Uterus (tissue), 4 donors: ENCODE data around the gene CARD9. TPM values are rescaled to one million over a fixed set of nuclear protein-coding genes. Genes with fewer than 3 reads are reported as not detected.

Experiments used
- DNase-seq, 2 donors: peaks; one replicate each; pipeline ENCODE4 v3.0.0-alpha.2; 2019 to 2020
- H3K27ac ChIP-seq, 2 donors: fragments of 200-600 bp; sonication (generic); 1 replicate in 1 of 2; 2 replicates in 1 of 2; pipeline ENCODE4 v1.5.1; 2016 to 2018
- H3K27me3 ChIP-seq, 2 donors: fragments of 200-600 bp; sonication (generic); one replicate each; pipeline ENCODE4 v1.5.1; 2018 to 2019; ENCODE audit warnings: control low read depth in 1 of 2
- H3K36me3 ChIP-seq, 2 donors: fragments of 200-600 bp; sonication (generic); one replicate each; pipeline ENCODE4 v1.5.1; 2019; ENCODE audit warnings: control low read depth in 1 of 2
- H3K4me1 ChIP-seq, 2 donors: fragments of 200-600 bp; sonication (generic); one replicate each; pipeline ENCODE4 v1.5.1; 2018 to 2019; ENCODE audit warnings: control low read depth in 1 of 2
- H3K4me3 ChIP-seq, 2 donors: fragments of 200-600 bp; sonication (generic); 1 replicate in 1 of 2; 2 replicates in 1 of 2; pipeline ENCODE4 v1.5.1; 2018 to 2019; ENCODE audit warnings: mild to moderate bottlenecking in 1 of 2
- H3K9me3 ChIP-seq, 2 donors: fragments of 200-600 bp; sonication (generic); one replicate each; pipeline ENCODE4 v1.5.1; 2019; ENCODE audit warnings: control low read depth in 1 of 2
- POLR2A ChIP-seq, 2 donors: fragments of 450-650 bp; IDR thresholded peaks; one replicate each; pipeline ENCODE4 v1.6.1; 2016; ENCODE audit warnings: antibody characterized with exemption in 2 of 2, mild to moderate bottlenecking in 1 of 2, moderate library complexity in 1 of 2
- intact Hi-C: fragments of 100-400 bp; cut with DNase I; formaldehyde crosslinking; loops from one replicate; pipeline ENCODE4 v1.15.1; 2023; ENCODE audit warnings: low total_unique reads
- total RNA-seq, 4 donors: library from RNA; depleted of rRNA in 3 of 4; stranded (reverse); fragments of >200 nt in 3 of 4; gene quantifications; one replicate each; pipeline versions ENCODE4 v1.1.0 to v1.2.4, GENCODE V29; 2014 to 2023
- TF ChIP-seq, protein P1 (sequence below), 4 experiments: fragments of 200-600 bp in 2 of 4; fragments of 450-650 bp in 2 of 4; sonication (generic) in 2 of 4; IDR thresholded peaks; one replicate each; pipeline ENCODE4 v1.5.1; 2016 to 2019; ENCODE audit warnings: antibody characterized with exemption in 4 of 4, mild to moderate bottlenecking in 2 of 4, moderate library complexity in 1 of 4
- donor health status: DM: yes; HTN: yes; CAD: no.

CARD9 gene
- total RNA-seq, 4 donors from 2014 or later, result under 0.01 to 10.6 (median 2.5) TPM

DNA sequence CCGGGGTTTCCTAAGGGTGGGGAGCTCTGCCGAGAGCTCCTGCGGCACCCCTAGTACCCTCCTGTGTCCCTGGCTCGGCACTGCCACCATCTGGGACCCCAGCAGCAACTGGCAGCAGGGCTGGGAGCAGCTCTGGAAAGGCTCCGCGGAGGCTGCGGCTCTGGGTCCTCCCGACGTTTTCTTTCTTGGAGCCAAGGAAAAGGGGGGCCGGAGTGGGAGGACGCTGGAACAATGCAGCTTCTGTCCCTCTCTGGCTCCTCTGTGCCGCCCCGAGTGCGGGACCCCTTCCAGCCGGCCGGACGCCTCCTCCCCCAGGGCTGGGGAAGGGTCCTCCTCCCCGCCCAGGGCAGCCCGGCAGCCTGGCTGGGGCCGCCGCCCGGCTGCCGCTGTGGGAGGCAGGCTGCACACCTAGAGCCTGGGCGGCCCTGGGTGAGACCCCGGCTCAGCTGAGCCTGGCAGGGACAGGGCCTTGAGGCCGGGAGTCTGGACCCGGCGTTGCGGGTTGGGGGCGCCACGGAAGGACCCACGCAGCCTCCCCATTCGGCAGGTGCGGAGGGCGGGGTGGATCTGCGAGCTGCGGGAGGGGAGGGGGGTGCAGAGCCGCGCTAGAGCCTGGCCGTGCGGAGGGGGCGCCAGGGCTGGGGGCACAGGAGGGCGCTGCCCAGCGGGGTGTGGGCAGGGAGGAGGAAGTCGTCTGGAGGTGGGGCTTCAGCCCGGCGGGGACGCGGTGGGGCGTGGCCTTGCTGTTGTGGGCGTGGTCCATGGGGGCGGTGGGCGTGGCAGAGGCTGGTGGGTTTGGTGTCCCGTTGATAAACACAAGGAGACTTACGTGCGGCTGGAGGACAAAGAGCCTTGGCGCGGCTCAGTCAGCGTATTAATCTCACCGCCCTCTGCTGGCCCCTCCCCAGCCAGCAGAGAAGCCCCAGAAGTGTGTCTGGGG, 31.0 kb downstream of the CARD9 start:
- peak in 1 of 2 donors; percentile 24 for TF ChIP-seq POLR2A (IDR thresholded peaks at IDR 0.05)
- TF ChIP-seq, protein P1, sequence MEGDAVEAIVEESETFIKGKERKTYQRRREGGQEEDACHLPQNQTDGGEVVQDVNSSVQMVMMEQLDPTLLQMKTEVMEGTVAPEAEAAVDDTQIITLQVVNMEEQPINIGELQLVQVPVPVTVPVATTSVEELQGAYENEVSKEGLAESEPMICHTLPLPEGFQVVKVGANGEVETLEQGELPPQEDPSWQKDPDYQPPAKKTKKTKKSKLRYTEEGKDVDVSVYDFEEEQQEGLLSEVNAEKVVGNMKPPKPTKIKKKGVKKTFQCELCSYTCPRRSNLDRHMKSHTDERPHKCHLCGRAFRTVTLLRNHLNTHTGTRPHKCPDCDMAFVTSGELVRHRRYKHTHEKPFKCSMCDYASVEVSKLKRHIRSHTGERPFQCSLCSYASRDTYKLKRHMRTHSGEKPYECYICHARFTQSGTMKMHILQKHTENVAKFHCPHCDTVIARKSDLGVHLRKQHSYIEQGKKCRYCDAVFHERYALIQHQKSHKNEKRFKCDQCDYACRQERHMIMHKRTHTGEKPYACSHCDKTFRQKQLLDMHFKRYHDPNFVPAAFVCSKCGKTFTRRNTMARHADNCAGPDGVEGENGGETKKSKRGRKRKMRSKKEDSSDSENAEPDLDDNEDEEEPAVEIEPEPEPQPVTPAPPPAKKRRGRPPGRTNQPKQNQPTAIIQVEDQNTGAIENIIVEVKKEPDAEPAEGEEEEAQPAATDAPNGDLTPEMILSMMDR (IDR thresholded peaks at IDR 0.05), result no peak
- Histone ChIP-seq H3K4me1 (no peaks in the 10 kb centered on the region), H3K4me3 (peak overlapping the region; percentile 24 to 36), H3K27me3 (no peaks in the 10 kb centered on the region), H3K36me3 (no peaks in the 10 kb centered on the region), H3K27ac (peak overlapping the region in 1 of 2 donors; percentile 69), H3K9me3 (no peaks in the 10 kb centered on the region)
- DNase-seq, result peak; percentile 82 to 83
- intact Hi-C loops, result no loop called here

GRCh38 chr9:136341769-136342168, 31.7 kb downstream of the CARD9 start:
- Histone ChIP-seq H3K9me3 (no peaks in the 10 kb centered on the region), H3K4me1 (no peaks in the 10 kb centered on the region), H3K27ac (no peak overlapping the region), H3K36me3 (no peaks in the 10 kb centered on the region), H3K4me3 (no peak overlapping the region), H3K27me3 (no peaks in the 10 kb centered on the region)
- DNase-seq, result no peak
- intact Hi-C loops, result no loop called here
- no peak for TF ChIP-seq POLR2A (IDR thresholded peaks at IDR 0.05)
- TF ChIP-seq, protein P1 (IDR thresholded peaks at IDR 0.05), result no peak

DNA sequence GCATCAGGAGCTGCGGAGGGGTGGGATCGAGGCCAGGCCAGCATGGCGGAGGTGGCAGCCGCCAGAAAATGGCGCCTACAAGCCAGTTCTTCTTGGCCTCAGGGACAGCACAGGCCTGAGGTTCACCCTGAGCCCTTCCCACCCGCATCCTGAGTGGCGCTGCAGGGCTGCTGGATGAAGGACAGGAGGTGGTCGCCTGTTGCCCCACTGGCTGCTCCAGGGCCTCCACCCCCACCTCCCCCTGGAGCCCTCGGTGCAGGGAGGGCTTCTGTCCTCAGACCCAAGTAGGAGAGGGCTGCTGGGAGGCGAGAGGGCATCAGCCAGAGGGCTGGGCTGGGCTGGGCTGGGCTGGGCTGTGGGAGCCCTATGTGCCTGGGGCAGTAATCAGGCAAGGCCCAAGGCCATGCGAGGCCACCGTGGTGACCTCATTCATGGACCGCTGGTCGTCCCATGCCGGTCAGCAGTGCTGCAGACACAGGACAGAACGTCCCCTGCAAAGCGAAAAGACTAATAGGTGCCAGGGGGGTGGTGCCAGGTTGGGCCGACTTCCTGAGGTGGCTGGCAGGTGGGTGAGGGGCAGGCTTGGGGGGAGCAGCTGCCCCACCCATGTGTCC, 32.3 kb downstream of the CARD9 start:
- no peak overlapping the region for H3K4me3 ChIP-seq
- H3K9me3 ChIP-seq, result no peaks in the 10 kb centered on the region
- no peaks in the 10 kb centered on the region for H3K4me1 ChIP-seq
- DNase-seq, result no peak
- no peaks in the 10 kb centered on the region for H3K27me3 ChIP-seq
- TF ChIP-seq, protein P1 (IDR thresholded peaks at IDR 0.05), result no peak
- no peak for TF ChIP-seq POLR2A (IDR thresholded peaks at IDR 0.05)
- intact Hi-C loops, result no loop called here
- H3K36me3 ChIP-seq, result no peaks in the 10 kb centered on the region
- no peak overlapping the region for H3K27ac ChIP-seq

- Histone ChIP-seq H3K4me1 (no peaks in the 10 kb centered on the region), H3K9me3 (no peaks in the 10 kb centered on the region), H3K27ac (no peak overlapping the region), H3K36me3 (no peaks in the 10 kb centered on the region), H3K4me3 (no peak overlapping the region), H3K27me3 (no peaks in the 10 kb centered on the region)
- no peak for DNase-seq
- intact Hi-C loops, result no loop called here
- TF ChIP-seq POLR2A (IDR thresholded peaks at IDR 0.05), result no peak
- TF ChIP-seq, protein P1 (IDR thresholded peaks at IDR 0.05), result no peak
Measured at GRCh38 chr9:136340356-136341041, 33.0 kb downstream of the CARD9 start.
